ENCODE measurements around the gene ATL2. TPM values are rescaled to one million over a fixed set of nuclear protein-coding genes. Genes with fewer than 3 reads are reported as not detected.
"Not testable (repeated sequence)": the region's sequence is repeated elsewhere in the genome, so short reads cannot be mapped to it uniquely, and the experiment has no call there.

ATL2 gene
- total RNA-seq, 1 donor from 2014 or later, result 47.0 TPM

DNA sequence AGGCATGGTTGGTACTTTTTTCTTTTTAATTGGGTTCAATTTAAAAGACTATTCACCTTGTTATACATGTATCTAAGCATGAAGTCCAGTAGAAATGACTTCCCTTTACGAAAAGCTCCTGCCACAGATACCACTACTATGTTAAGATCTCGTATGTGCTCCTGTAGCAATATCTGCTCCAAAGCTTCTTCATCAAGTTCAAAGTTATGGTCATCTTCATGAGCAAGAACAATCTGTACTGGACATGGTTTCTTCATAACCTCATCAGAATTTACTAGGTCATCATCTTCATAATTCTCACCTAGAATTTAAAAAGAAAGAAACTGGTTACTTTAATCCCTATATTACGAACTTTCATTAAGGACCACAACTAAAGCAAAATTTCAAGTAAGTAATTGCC is 33.9 kb downstream of the ATL2 start:
- no peak for DNase-seq (ENCODE audit: low spot score)
- ATAC-seq, result no peak

DNA sequence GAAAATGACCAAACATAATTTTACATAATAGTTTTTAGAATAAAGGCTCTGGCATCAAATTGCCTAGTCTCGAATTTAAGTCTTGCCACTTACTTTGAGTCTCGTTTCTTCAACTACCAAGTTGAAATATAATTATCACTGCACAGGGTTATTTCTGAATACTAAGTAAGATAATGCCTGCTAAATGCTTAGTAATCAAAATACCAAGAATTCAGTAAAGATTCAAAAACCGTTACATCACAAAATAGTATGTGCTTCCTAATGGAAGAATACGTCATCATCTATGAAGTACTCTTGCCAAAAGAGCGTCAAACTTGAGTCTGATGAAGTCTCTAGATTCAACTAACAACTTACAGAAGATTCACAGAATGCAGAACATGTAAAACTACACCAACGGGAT is 40.5 kb downstream of the ATL2 start:
- no peak for DNase-seq (ENCODE audit: low spot score)
- ATAC-seq, result no peak

DNA sequence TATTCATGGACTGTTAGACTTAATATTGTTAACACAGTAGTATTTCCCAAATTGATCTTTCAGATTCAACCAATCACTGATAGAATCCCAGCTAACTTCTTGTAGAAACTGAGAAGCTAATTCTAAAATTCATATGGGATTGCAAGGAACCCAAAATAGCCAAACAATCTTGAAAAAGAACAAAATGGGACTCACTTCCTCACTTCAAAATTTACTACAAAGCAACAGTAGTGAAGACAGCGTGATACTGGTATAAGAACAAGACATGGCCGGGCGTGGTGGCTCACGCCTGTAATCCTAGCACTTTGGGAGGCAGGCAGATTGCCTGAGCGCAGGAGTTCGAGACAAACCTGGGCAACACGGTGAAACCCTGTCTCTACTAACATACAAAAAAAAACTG is 46.3 kb downstream of the ATL2 start:
- no peak for ATAC-seq
- no peak for DNase-seq (ENCODE audit: low spot score)

DNA sequence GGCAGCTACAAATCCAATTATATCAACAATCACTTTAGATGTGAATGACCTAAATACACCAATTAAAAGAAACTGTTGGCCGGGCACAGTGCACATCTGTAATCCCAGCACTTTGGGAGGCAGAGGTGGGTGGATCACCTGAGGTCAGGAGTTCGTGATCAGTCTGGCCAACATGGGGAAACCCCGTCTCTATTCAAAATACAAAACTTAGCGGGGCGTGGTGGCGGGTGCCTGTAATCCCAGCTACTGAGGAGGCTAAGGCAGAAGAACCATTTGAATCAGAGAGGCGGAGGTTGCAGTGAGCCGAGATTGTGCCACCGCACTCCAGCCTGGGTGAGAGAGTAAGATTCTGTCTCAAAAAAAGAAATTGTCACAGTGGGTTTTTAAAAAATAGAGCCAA is 49.5 kb downstream of the ATL2 start:
- ATAC-seq, result no peak
- no peak for DNase-seq (ENCODE audit: low spot score)

DNA sequence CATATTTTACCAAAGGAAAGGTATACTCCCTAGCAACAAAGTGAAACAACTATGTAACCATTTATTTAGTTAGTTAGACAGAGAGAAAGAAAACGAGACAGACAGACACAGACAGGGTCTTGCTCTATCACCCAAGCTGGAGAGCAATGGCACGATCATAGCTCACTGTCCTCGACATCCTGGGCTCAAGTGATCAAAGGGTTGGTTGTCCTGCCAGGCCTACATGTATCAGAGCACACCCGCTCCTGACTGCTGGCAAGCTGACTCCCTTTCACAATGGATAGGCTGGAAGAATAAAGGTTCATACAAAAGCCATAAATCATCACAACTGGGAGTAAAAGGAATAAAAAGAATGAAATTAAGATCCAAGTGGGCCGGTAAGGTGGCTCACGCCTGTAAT is 53.5 kb downstream of the ATL2 start:
- peak; percentile 69 for ATAC-seq
- no peak for DNase-seq (ENCODE audit: low spot score)

DNA sequence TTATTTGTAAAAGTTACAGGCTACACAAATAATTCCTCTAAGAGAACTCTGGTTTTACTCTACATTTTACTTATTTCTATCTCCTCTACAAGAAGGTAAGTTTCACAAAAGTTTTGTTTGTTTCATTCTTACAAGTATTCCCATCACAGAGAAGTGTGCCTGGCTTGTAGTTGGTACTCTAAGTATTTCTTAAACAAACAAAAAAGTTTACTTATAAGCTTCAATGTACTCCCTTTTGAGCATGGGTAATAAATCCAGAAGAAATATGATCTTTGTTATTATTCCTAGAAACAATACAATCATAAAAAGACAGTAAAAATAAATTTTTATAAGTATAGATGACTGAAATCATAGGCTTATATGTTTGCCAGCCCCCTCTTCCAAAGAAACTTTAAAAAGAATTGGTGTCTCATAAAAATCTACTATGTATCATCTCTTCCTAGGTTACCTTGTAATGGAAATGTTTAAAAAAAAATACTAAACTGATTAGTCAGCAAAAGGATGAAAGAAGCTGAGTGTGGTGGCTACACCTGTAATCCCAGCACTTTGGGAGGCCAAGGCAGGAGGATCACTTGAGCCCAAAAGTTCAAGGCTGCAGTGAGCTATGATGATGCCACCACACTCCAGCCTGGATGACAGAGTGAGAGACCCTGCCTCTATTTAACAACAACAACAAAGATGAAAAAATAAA is 54.7 kb downstream of the ATL2 start:
- DNase-seq (ENCODE audit: low spot score) (no peak), ATAC-seq (no peak)

DNA sequence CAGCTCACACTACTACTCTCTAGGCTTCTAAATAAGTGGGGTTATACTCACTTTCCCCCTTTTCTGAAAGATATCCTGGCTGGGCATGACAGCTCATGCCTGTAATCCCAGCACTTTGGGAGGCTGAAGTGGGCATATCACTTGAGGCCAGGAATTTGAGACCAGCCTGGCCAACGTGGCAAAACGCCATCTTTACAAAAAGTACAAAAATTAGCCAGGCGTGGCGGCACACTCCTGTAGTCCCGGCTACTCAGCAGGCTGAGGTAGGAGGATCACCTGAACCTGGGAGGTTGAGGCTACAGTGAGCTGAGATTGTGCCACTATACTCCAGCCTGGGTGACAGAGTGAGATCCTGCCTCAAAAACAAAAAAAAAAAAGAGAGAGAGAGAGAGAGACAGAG is 57.8 kb downstream of the ATL2 start:
- not testable (repeated sequence) for DNase-seq (ENCODE audit: low spot score); ATAC-seq

DNA sequence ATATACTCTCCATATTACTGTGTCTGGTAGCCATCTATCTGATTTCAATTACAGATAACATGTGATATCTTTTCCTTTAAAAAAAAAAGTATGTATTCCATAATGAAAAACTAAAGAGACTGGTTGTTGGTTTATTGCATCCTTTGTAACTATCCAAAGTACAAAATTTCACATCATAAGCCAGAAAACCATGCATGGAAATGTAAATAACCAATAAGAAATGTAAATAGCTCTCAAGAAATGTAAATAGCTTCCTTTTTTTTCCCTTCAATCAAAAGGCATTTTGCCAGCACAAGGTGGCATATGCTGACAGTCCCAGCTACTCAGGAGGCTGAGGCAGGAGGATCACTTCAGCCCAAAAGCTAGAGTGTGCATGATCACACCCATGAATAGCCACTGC is 59.3 kb downstream of the ATL2 start:
- ATAC-seq, result no peak

DNA sequence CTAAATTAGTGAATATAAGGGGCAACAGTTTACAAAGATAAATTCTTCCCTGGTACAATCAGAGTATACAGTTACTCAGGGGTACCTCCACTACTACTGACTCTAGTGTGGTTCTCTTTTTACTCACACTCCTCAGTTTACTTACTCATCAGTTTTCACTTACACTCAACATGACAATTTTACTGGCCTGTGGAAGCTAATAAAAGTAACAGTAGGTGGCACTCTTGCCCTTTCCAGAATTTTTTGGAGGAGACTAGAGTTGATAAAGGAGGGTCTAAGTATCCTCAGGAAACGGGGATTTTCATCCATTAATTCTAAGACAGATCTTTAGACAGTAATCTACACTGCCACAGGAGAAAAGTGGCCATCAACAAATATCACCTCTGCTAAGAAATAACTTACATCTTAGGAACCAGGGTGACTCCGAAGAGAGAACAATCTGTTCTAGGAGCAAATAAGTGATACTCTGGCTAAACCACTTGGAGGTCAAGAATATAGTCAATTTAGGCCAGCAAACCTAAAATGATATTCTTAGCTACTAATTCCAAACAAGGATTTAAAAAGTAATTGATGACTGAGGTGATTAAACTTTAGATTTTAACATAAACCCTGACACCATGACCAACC is 61.3 kb downstream of the ATL2 start:
- DNase-seq (ENCODE audit: low spot score) (no peak), ATAC-seq (peak; percentile 86)

More for the DNA sequence above, 59.3 kb downstream of the ATL2 start:
- no peak for DNase-seq (ENCODE audit: low spot score)

DNA sequence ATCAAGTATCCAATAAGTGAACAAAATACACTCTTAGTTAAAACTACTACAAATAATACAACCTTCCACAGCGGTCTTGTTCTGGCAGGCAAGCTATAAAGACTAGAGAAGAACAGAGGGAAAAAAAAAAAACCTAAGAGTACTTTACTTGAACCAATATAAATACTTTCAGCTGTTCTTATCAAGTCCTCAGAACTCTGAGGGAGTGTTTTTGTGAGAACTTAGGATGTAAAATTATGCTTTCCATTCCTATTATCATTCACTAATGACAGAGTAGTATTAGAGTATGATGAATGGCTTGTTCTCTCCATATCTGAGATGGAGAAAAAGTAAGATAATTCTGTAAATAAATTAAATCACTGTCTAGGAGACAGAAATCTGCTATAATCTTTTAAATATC is 68.3 kb downstream of the ATL2 start:
- no peak for DNase-seq (ENCODE audit: low spot score)

DNA sequence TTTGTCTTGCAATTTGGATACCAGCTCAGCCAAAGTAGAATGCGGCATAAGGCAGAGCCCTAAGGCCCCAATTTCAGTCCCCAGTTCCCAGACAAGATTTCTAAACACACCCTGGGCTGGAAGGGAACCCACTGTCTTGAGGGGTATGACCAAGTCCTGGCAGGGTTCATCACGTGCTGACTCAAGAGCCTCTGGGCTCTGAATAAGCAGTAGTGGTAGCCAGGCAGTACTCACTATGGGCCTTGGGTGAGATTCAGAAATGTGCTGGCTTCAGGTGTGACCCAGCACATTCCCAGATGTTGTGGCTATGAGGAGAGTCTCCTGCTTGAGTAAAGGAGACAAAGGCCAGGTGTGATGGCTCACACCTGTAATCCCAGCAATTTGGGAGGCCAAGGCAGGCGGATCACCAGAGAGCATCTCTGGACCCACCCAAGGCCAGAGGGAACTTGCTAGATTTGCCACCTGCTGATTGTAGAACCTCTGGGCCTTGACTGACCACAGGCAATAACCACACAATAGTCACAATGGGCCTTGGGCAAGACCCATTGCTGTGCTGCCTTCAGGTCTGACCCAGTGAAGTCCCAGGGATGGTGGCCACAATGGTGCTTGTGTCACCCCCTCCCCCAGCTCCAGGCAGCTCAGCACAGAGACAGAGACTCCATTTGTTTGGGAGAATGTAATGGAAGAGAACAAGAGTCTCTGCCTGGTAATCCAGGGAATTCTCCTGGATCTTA is 74.9 kb downstream of the ATL2 start:
- DNase-seq (ENCODE audit: low spot score) (no peak), ATAC-seq (peak; percentile 26)

More for the DNA sequence above, 68.3 kb downstream of the ATL2 start:
- no peak for ATAC-seq

DNA sequence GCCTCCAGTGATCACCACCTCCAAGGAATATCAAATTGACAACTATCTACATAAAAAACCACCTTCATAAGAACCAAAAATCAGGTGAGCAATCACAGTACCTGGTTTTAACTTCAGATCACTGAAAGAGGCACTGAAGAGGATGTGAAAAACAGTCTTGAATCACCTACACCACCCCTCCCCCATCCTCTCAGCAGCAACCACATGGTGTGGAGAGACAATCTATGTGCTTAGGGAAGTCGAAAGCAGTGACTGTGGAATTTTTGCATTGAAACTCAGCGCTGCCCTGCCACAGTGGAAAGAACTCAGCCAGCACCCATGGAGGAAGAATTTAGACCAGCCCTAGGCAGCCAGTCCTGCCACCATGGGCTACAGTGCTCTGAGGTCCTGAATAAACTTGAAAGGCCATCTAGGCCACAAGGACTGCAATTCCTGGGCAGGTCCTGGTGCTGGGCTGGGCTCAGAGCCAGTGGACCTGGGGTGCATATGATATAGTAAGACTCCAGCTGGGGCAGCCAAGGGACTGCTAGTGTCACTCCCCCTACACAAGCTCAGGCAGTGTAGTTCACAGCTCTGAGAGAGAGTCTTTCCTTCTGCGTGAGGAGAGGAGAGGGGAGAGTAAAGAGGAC is 75.6 kb downstream of the ATL2 start:
- ATAC-seq, result peak; percentile 57
- DNase-seq (ENCODE audit: low spot score), result no peak

DNA sequence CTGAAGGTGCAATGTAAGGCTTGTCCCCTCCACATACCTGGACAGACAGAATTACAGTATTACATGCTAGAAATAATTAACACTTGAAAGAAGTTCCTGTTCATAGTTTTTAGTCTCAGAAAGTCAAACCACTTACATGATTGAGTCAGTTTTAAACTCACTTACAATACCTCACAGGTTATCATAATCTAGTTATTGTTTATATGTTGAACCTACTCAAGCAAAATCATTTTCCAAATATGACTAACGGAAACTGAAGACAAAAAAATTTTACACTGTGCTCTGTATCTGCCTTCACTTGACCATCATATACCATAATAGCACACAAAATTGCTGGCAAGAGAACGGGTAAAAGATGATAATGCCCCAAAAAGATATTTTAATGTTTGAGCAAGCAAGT is 78.5 kb downstream of the ATL2 start:
- ATAC-seq, result no peak
- no peak for DNase-seq (ENCODE audit: low spot score)

DNA sequence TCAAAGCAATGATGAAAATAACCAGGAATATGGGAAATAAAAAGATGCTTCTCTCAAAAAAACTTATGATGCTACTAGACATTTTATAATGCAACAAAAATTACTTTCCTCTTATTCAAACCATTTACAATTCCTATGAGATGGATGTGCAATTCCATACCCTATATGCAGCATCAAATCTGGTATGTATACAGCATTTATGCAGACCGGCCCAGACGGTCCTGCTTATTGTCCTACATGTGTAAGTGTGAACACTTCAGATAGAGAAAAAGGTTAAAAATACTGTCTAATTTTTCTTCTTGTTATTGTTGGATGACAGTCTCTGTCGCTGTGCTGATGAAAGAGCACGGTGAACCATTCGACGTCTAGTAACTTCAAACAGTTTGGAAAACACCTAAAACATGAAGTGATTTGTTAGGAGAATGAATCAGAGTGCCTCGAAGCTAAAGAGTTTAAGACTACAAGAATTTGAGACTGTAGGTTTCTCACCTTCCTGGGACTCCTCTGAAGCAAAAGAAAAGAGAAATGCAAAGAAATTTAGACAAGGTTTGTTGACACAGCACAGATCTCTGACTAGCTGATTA is 80.8 kb downstream of the ATL2 start:
- no peak for DNase-seq (ENCODE audit: low spot score)
- no peak for ATAC-seq

DNA sequence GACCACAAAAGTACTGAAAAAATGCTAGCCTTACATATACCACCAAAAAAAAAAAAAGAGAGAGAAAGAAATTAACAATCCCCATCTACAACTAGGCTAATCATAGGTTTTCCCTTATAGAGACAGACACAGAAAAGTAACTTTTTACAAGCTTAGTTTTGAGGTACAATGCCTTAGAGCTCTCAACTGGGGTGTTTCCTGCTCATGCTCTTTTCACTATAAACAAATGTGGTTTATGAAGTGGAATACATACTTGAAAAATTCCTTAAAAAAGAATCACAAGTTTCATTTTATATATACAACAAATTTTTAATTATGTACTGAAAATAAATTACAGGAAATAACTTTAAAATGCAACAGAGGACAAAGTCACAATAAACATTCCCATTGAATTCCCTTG is 82.5 kb downstream of the ATL2 start:
- ATAC-seq (no peak), DNase-seq (ENCODE audit: low spot score) (no peak)

DNA sequence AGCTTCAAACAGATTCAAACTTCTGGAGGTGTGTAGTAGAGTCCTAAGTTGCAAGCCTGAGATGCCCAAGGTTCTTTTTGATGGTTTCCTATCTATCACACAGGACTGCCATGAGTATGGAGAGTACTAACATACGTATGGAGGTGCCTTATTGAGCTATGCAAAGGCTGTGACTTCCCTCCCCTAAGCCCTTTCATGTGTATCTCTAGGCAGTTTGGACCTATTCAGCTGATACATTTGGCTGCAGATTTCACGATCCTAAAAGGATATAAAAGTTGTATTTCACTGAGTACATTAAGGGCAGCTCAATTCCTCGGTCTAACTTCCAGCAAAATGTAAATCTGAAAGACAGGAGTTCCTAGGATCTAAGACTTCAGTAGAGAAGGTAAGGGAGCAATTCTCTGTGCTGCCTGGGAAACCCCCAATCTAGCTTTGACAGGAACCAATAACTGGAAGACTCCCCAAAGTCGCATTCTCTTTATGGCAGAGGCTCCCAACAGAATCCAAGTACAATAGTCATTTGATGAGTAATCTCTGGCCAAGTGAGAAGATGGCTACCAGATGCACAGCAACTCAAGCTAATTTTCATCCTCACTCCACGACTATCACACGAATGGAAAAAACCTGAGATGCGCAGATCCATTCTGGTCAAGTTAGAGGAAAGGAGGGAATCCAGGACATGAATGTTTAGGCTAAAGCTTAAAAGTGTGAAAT is 83.8 kb downstream of the ATL2 start:
- ATAC-seq, result no peak

DNA sequence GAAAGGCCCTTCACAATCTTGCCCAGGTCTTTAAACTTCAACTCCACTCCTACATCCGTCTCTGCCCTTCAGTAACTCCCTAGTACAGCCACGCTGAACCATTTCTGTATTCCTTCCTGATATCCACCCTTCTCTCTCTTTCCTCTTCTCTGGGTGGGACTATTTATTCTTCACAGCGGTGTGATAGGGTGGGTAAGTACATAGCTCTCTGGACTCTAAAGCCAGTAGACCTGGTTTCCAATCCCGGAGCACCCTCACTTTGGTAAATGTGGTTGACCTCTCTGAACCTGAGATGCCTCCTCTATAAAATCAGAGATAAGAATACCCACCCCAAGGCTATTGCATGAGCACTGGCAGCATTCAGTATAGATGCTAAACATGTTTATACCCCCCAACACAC is 86.7 kb downstream of the ATL2 start:
- ATAC-seq (no peak), DNase-seq (ENCODE audit: low spot score) (no peak)

More for the DNA sequence above, 83.8 kb downstream of the ATL2 start:
- no peak for DNase-seq (ENCODE audit: low spot score)

DNA sequence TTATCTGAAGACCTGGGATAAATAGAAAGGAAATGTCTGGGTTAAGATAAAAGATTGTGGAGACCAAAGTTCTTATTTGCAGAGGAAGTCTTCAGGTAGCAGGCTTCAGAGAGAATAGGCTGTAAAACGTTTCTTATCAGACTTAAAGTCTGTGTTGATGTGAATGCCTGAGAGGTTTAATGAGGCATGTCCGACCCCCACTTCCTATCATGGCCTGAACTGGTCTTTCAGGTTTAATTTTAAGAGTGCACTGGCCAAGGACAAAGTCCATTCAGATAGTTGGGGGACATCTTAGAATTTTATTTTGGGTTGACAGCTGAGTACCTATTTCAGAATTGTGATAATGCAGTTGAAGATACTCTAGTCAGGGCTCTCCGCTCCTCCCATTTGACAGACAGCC is 92.1 kb downstream of the ATL2 start:
- DNase-seq (ENCODE audit: low spot score), result no peak
- ATAC-seq, result no peak

DNA sequence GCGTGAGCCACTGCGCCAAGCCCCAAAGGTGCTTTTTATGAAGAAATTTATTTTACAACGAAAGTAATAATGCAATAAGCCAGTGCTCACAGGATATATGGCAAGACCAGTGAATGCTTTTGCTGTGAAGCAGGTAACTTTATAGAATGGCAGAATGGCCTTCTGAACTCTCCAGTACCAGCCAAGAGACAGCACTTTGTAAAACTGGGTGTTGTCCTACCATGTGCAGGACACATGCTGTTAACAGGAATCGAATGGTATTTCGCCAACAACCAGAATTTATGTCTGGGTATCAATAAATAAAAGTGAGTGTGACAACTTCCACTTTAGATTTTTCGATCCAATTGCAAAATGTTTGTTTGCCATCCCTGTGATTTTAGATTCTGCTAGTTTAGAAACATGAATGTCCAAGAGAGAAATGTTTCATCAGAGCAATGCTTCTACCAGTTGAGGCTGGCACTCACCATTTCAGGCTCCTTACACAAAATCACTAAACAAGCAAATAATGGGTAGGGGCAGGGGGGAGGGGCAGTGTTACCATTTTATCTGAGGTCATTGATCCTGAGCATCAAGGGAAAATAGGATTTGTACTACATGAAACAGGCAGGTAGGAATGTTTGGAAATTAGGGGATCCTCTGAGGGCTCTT is 95.9 kb downstream of the ATL2 start:
- ATAC-seq, result peak; percentile 81
- DNase-seq (ENCODE audit: low spot score), result no peak

DNA sequence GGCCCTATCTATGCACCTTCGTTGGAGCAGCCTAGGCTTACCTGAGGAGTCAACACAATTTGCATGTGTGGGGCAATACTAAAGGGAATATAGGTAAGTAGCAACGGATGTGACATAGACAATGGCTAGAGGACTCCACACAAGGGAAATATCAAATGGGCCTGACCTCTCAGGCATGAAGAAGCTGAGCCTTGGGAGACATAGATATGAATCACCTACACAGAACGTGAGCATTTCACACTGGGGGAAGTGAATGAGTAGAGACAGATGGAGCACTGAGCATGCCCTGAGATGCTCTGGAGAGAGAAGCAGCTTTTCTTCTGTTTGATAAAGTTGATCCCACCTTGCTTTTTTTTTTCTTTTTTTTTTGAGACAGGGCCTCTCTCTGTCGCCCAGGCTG is 97.9 kb downstream of the ATL2 start:
- no peak for ATAC-seq
- DNase-seq (ENCODE audit: low spot score), result no peak
